SK-N-MC (cell line): ENCODE measurements around the gene SLC27A4.

ENCODE experiments used
- EZH2 ChIP-seq: fragments of 200-600 bp; sonication (generic); IDR thresholded peaks from one replicate; pipeline ENCODE4 v1.6.1; 2017; ENCODE audit warnings: antibody characterized with exemption
- POLR2AphosphoS5 ChIP-seq: IDR thresholded peaks from 2 replicates; pipeline ENCODE4 v1.6.1; 2012; ENCODE audit warnings: mild to moderate bottlenecking, low read depth, low read length, borderline replicate concordance

GRCh38 chr9:128358090-128358489, 17.8 kb downstream of the SLC27A4 start:
- no peak for TF ChIP-seq EZH2
- no peak for TF ChIP-seq POLR2AphosphoS5
